Smooth muscle cell (in vitro differentiated cells): ENCODE results near the gene ENPP3. TPM values are rescaled to one million over a fixed set of nuclear protein-coding genes. Genes with fewer than 3 reads are reported as not detected.

Experiments used
- DNase-seq: peaks from one replicate; lab custom pipeline; 2025; ENCODE audit not compliant: unreplicated experiment; lab: John Stamatoyannopoulos, UW
- H2AFZ ChIP-seq: fragments of 200-600 bp; sonication (generic); 2 replicates; pipeline ENCODE4 v1.6.0; 2016; ENCODE audit warnings: antibody characterized with exemption, low read depth, mild to moderate bottlenecking
- H3F3A ChIP-seq: fragments of 200-600 bp; sonication (generic); 2 replicates; pipeline ENCODE4 v1.6.0; 2017; ENCODE audit warnings: antibody characterized with exemption, low read depth
- H3K27ac ChIP-seq: fragments of 200-600 bp; sonication (generic); 2 replicates; pipeline ENCODE4 v1.5.1; 2016; ENCODE audit warnings: low read depth, mild to moderate bottlenecking
- H3K27me3 ChIP-seq: fragments of 200-600 bp; sonication (generic); 2 replicates; pipeline ENCODE4 v1.6.1; 2016; ENCODE audit warnings: low read depth, mild to moderate bottlenecking
- H3K36me3 ChIP-seq: fragments of 200-600 bp; sonication (generic); 2 replicates; pipeline ENCODE4 v1.5.1; 2016; ENCODE audit warnings: low read depth
- H3K4me1 ChIP-seq: fragments of 200-600 bp; sonication (generic); 2 replicates; pipeline ENCODE4 v1.5.1; 2016; ENCODE audit warnings: low read depth
- H3K4me2 ChIP-seq: fragments of 200-600 bp; sonication (generic); 2 replicates; pipeline ENCODE4 v1.6.0; 2016; ENCODE audit warnings: mild to moderate bottlenecking
- H3K4me3 ChIP-seq: fragments of 200-600 bp; sonication (generic); 2 replicates; pipeline ENCODE4 v1.5.1; 2016; ENCODE audit warnings: mild to moderate bottlenecking
- H3K79me2 ChIP-seq: fragments of 200-600 bp; sonication (generic); 2 replicates; pipeline ENCODE4 v1.6.0; 2016; ENCODE audit warnings: low read depth, mild to moderate bottlenecking
- H3K9ac ChIP-seq: fragments of 200-600 bp; sonication (generic); 2 replicates; pipeline ENCODE4 v1.6.0; 2016; ENCODE audit warnings: low read depth
- H3K9me3 ChIP-seq: fragments of 200-600 bp; sonication (generic); replicated peaks from 2 replicates; pipeline ENCODE4 v1.5.1; 2016; ENCODE audit warnings: low read depth
- H4K20me1 ChIP-seq: fragments of 200-600 bp; sonication (generic); 2 replicates; pipeline ENCODE4 v1.6.0; 2016; ENCODE audit warnings: low read depth
- CTCF ChIP-seq: fragments of 200-600 bp; sonication (generic); IDR thresholded peaks from 2 replicates; pipeline ENCODE4 v1.5.1; 2017; ENCODE audit warnings: borderline replicate concordance, mild to moderate bottlenecking, antibody characterized with exemption; ENCODE audit not compliant: insufficient read depth, poor library complexity, severe bottlenecking
- WGBS: methylation state at CpG from one replicate; pipeline ENCODE4 v1.1.7; 2016; ENCODE audit warnings: low lambda C conversion rate; 5-methylcytosine and 5-hydroxymethylcytosine counted together
- polyA plus RNA-seq: library from polyadenylated mRNA; unstranded; fragments of >200 nt; fragmentation: Nextera tagmentation; extraction: Ambion mirVana; gene quantifications from 2 replicates; pipeline ENCODE4 v1.2.1, GENCODE V29; 2016
- total RNA-seq: library from RNA; depleted of rRNA; stranded (reverse); fragments of >200 nt; gene quantifications from 2 replicates; pipeline ENCODE4 v1.2.3, GENCODE V29; 2014

ENPP3 gene
- total and polyA plus RNA-seq, 2 experiments from 2014 or later: 0.16 to 0.18 TPM

DNA sequence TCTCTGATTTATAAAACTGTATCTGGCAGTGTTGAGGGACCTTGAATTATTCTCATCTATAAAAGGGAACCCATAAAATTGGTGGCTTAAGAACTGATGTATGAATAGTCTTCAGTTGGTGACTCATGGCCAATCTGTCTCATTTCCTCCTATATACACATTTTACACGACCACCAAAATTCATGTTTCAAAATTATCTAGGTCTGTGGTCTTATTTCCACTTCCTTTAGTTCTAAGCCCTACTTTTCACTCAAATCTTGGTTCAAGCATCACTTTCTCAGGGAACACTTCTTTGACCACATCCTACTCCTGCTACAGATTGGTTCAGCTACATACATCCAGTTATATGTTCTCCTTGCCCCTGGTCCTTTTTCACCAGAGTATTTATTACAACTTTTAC is 152.1 kb downstream of the ENPP3 start:
- Histone ChIP-seq H3K4me3 (no peak overlapping the region), H3K4me2 (peak overlapping the region; percentile 72), H4K20me1 (no peaks in the 10 kb centered on the region), H3K9me3 (no peaks in the 10 kb centered on the region), H3F3A (peaks cover 18% of the 10 kb centered on the region), H3K4me1 (peaks cover 24% of the 10 kb centered on the region), H3K79me2 (no peaks in the 10 kb centered on the region), H2AFZ (no peak overlapping the region), H3K9ac (no peak overlapping the region), H3K36me3 (no peaks in the 10 kb centered on the region), H3K27ac (peak overlapping the region; percentile 91), H3K27me3 (no peaks in the 10 kb centered on the region)
- no peak for DNase-seq
- WGBS: 8% methylated on average over 1 of the region's 1 CpG
- TF ChIP-seq CTCF: no peak

GRCh38 chr6:131791476-131791875 is 154.4 kb downstream of the ENPP3 start:
- no peak overlapping the region for H2AFZ ChIP-seq
- peak overlapping the region; percentile 52 for H3K9ac ChIP-seq
- H3K4me3 ChIP-seq: no peak overlapping the region
- no peaks in the 10 kb centered on the region for H3K27me3 ChIP-seq
- peaks cover 18% of the 10 kb centered on the region for H3F3A ChIP-seq
- H3K27ac ChIP-seq: peak overlapping the region; percentile 86
- H3K9me3 ChIP-seq: no peaks in the 10 kb centered on the region
- 57% methylated on average over 5 of the region's 5 CpGs for WGBS
- no peak for TF ChIP-seq CTCF
- H3K4me2 ChIP-seq: peak overlapping the region; percentile 42
- no peaks in the 10 kb centered on the region for H3K36me3 ChIP-seq
- H3K4me1 ChIP-seq: peaks cover 24% of the 10 kb centered on the region
- H3K79me2 ChIP-seq: no peaks in the 10 kb centered on the region
- no peaks in the 10 kb centered on the region for H4K20me1 ChIP-seq
- DNase-seq: no peak

- Histone ChIP-seq H3K4me3 (no peak overlapping the region), H2AFZ (no peak overlapping the region), H3K36me3 (no peaks in the 10 kb centered on the region), H4K20me1 (no peaks in the 10 kb centered on the region), H3K4me1 (peaks cover 24% of the 10 kb centered on the region), H3K9ac (peak overlapping the region; percentile 52), H3K9me3 (no peaks in the 10 kb centered on the region), H3K79me2 (no peaks in the 10 kb centered on the region), H3K27me3 (no peaks in the 10 kb centered on the region), H3K27ac (peak overlapping the region; percentile 86), H3K4me2 (peak overlapping the region; percentile 42), H3F3A (peaks cover 14% of the 10 kb centered on the region)
- 49% methylated on average over 6 of the region's 6 CpGs for WGBS
- DNase-seq: no peak
- no peak for TF ChIP-seq CTCF
Measured at GRCh38 chr6:131792091-131792496, 155.0 kb downstream of the ENPP3 start.

GRCh38 chr6:131795366-131795765 is 158.3 kb downstream of the ENPP3 start:
- Histone ChIP-seq H3F3A (peaks cover 9% of the 10 kb centered on the region), H3K36me3 (no peaks in the 10 kb centered on the region), H2AFZ (no peak overlapping the region), H4K20me1 (no peaks in the 10 kb centered on the region), H3K79me2 (no peaks in the 10 kb centered on the region), H3K4me3 (no peak overlapping the region), H3K27me3 (no peaks in the 10 kb centered on the region), H3K4me1 (peaks cover 9% of the 10 kb centered on the region), H3K27ac (no peak overlapping the region), H3K9me3 (no peaks in the 10 kb centered on the region), H3K4me2 (no peak overlapping the region), H3K9ac (no peak overlapping the region)
- TF ChIP-seq CTCF: no peak
- WGBS: 96% methylated on average over 2 of the region's 2 CpGs
- no peak for DNase-seq
